Loucy (cell line): ENCODE measurements around the gene RPRML.
"Not testable (repeated sequence)": the region's sequence is repeated elsewhere in the genome, so short reads cannot be mapped to it uniquely, and the experiment has no call there.

Experiments used
- H2AFZ ChIP-seq: fragments of 200-600 bp; sonication (generic); 2 replicates; pipeline ENCODE4 v1.6.0; 2016; ENCODE audit warnings: antibody characterized with exemption, mild to moderate bottlenecking, low read length, moderate library complexity
- H3F3A ChIP-seq: fragments of 200-600 bp; 2 replicates; pipeline ENCODE4 v1.6.0; 2016; ENCODE audit warnings: antibody characterized with exemption, low read depth, mild to moderate bottlenecking
- H3K27me3 ChIP-seq: fragments of 200-600 bp; sonication (generic); 2 replicates; pipeline ENCODE4 v1.6.1; 2014; ENCODE audit warnings: low read length, mild to moderate bottlenecking; ENCODE audit not compliant: insufficient read depth, poor library complexity, severe bottlenecking
- H3K36me3 ChIP-seq: fragments of 200-600 bp; sonication (generic); 2 replicates; pipeline ENCODE4 v1.6.1; 2016; ENCODE audit warnings: low read length; ENCODE audit not compliant: insufficient read depth
- H3K4me1 ChIP-seq: fragments of 200-600 bp; sonication (generic); 2 replicates; pipeline ENCODE4 v1.5.1; 2014; ENCODE audit warnings: low read length, mild to moderate bottlenecking; ENCODE audit not compliant: insufficient read depth, poor library complexity, severe bottlenecking
- H3K4me2 ChIP-seq: fragments of 200-600 bp; sonication (generic); 2 replicates; pipeline ENCODE4 v1.6.0; 2014; ENCODE audit warnings: antibody characterized with exemption, low read length, low read depth, mild to moderate bottlenecking; ENCODE audit not compliant: poor library complexity, severe bottlenecking
- H3K4me3 ChIP-seq: fragments of 200-600 bp; sonication (generic); 2 replicates; pipeline ENCODE4 v1.5.1; 2014; ENCODE audit warnings: low read length, mild to moderate bottlenecking, mixed read lengths; ENCODE audit not compliant: poor library complexity, severe bottlenecking
- H3K79me2 ChIP-seq: fragments of 200-600 bp; sonication (generic); 2 replicates; pipeline ENCODE4 v1.6.1; 2014; ENCODE audit warnings: low read length; ENCODE audit not compliant: insufficient read depth
- H3K9ac ChIP-seq: fragments of 200-600 bp; sonication (generic); 2 replicates; pipeline ENCODE4 v1.6.0; 2014; ENCODE audit warnings: mild to moderate bottlenecking, low read depth, low read length, moderate library complexity; ENCODE audit not compliant: poor library complexity, severe bottlenecking
- H3K9me2 ChIP-seq: fragments of 200-600 bp; sonication (generic); replicated peaks from 2 replicates; pipeline ENCODE4 v1.6.1; 2016; ENCODE audit warnings: low read depth, low read length, mixed read lengths
- H3K9me3 ChIP-seq: fragments of 200-600 bp; sonication (generic); 2 replicates; pipeline ENCODE4 v1.6.1; 2014; ENCODE audit warnings: mild to moderate bottlenecking, antibody characterized with exemption, low read length, low read depth; ENCODE audit not compliant: insufficient read depth
- H4K20me1 ChIP-seq: fragments of 200-600 bp; sonication (generic); 2 replicates; pipeline ENCODE4 v1.6.0; 2014; ENCODE audit warnings: antibody characterized with exemption, low read length, mild to moderate bottlenecking; ENCODE audit not compliant: insufficient read depth, poor library complexity, severe bottlenecking
- CTCF ChIP-seq: fragments of 200-600 bp; sonication (generic); conservative IDR thresholded peaks from 2 replicates; pipeline ENCODE4 v1.5.1; 2014; ENCODE audit warnings: mild to moderate bottlenecking, antibody characterized with exemption, low read length
- EZH2phosphoT487 ChIP-seq: fragments of 200-600 bp; IDR thresholded peaks from 2 replicates; pipeline ENCODE4 v1.6.1; 2018; ENCODE audit warnings: antibody characterized with exemption, mild to moderate bottlenecking, moderate library complexity, borderline replicate concordance

RPRML gene

DNA sequence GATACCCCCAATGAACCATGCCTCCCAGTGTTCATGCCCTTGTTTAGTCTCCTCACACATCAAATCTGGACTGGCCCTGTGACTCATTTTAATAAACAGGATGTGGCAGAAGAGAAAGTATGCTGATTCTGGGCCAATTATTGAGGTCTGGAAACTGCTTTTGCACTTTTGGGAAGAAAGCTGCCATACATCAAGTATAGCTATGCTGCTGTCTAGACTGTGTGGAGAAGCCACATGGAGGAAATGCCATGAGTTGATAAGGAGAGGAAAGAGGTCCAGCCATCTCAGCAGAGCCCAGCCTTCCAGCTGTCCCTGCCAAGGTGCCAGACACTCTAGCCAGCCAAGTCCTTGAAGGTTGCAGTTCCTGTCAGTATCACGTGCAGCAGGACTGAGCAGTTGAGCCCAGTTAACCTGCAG, 16.7 kb downstream of the RPRML start:
- no peaks in the 10 kb centered on the region for H3K27me3 ChIP-seq
- no peaks in the 10 kb centered on the region for H3K36me3 ChIP-seq
- no peaks in the 10 kb centered on the region for H3K9me3 ChIP-seq
- H3K4me1 ChIP-seq: peaks cover 7% of the 10 kb centered on the region
- TF ChIP-seq CTCF (no peak), EZH2phosphoT487 (no peak)
- no peak overlapping the region for H3K4me3 ChIP-seq
- no peaks in the 10 kb centered on the region for H4K20me1 ChIP-seq
- H3K9ac ChIP-seq: no peak overlapping the region
- no peaks in the 10 kb centered on the region for H3K9me2 ChIP-seq
- no peaks in the 10 kb centered on the region for H3F3A ChIP-seq
- no peak overlapping the region for H2AFZ ChIP-seq
- H3K4me2 ChIP-seq: no peak overlapping the region
- no peaks in the 10 kb centered on the region for H3K79me2 ChIP-seq

- Histone ChIP-seq H3K79me2 (no peaks in the 10 kb centered on the region), H3K36me3 (no peaks in the 10 kb centered on the region)
Observed at GRCh38 chr17:46960152-46960551, 18.9 kb downstream of the RPRML start.

DNA sequence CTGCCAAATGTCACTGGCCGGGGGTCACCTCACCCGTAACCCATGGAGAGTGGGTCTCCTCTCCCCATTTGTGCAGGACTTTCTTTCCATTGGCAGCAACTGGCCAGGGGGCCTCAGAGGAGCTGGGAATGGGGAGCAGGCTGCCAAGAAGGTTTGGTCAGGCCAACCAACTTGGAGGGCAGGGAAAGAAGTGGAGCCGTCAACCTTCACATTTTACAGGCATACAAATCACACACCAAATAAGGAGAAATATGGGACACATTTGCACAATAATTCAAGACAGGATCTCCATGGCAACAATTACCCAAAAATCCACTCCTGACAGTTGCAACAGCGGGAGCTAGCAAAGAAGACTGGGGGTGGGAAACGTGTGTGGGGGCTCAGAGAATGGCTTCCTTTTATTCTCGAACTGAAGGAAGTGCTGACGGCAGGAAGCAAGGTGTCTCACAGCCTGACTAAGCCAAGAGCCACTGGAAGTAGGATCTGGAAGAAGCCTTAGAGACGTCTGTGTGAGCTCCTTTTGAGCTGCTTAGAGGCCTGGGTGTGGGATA, 20.9 kb downstream of the RPRML start:
- Histone ChIP-seq H3K4me1 (peaks cover 7% of the 10 kb centered on the region), H3K9me2 (no peaks in the 10 kb centered on the region), H3K4me3 (no peak overlapping the region), H3K27me3 (no peaks in the 10 kb centered on the region), H3K36me3 (no peaks in the 10 kb centered on the region), H2AFZ (no peak overlapping the region), H3K9ac (no peak overlapping the region), H3K79me2 (no peaks in the 10 kb centered on the region), H3K4me2 (no peak overlapping the region), H4K20me1 (no peaks in the 10 kb centered on the region), H3K9me3 (no peaks in the 10 kb centered on the region), H3F3A (no peaks in the 10 kb centered on the region)
- no peak for TF ChIP-seq EZH2phosphoT487
- TF ChIP-seq CTCF: no peak

More at GRCh38 chr17:46960152-46960551, 18.9 kb downstream of the RPRML start:
- Histone ChIP-seq H3K4me3 (no peak overlapping the region), H3F3A (no peaks in the 10 kb centered on the region), H3K9me2 (no peaks in the 10 kb centered on the region), H3K9ac (no peak overlapping the region), H4K20me1 (no peaks in the 10 kb centered on the region), H3K4me1 (peaks cover 7% of the 10 kb centered on the region), H2AFZ (no peak overlapping the region), H3K4me2 (no peak overlapping the region), H3K27me3 (no peaks in the 10 kb centered on the region), H3K9me3 (no peaks in the 10 kb centered on the region)
- TF ChIP-seq CTCF (no peak), EZH2phosphoT487 (no peak)

DNA sequence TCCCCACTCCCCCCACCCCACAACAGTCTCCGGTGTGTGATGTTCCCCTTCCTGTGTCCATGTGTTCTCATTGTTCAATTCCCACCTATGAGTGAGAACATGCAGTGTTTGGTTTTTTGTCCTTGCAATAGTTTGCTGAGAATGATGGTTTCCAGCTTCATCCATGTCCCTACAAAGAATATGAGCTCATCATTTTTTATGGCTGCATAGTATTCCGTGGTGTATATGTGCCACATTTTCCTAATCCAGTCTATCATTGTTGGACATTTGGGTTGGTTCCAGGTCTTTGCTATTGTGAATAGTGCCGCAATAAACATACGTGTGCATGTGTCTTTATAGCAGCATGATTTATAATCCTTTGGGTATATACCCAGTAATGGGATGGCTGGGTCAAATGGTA, 25.9 kb downstream of the RPRML start:
- H3K36me3 ChIP-seq, H3K4me3 ChIP-seq, H3K27me3 ChIP-seq, H3F3A ChIP-seq, H3K4me2 ChIP-seq, H3K9ac ChIP-seq, H3K9me3 ChIP-seq, H3K79me2 ChIP-seq, H4K20me1 ChIP-seq, H2AFZ ChIP-seq, H3K9me2 ChIP-seq: not testable (repeated sequence)
- peaks cover 15% of the 10 kb centered on the region for H3K4me1 ChIP-seq
